WTC11 (cell line): ENCODE measurements around the gene CDK5RAP2. TPM values are rescaled to one million over a fixed set of nuclear protein-coding genes. Genes with fewer than 3 reads are reported as not detected.

Source experiments
- ATAC-seq: fragments of 200-7000 bp; cut with Tn5 transposase; 2 replicates; pipeline ENCODE4 v1.10.0; 2021; ENCODE audit warnings: mild to moderate bottlenecking, moderate library complexity
- CTCF ChIA-PET: fragments of 300-600 bp; sonication (Branson Sonifier 250); formaldehyde crosslinking; loops from one replicate; lab custom pipeline; 2021; ENCODE audit warnings: antibody characterized with exemption; lab: Charles Lee
- POLR2A ChIA-PET: fragments of 350-600 bp; sonication (Branson Sonifier 250); formaldehyde crosslinking; loops from one replicate; lab custom pipeline; 2021; ENCODE audit warnings: antibody characterized with exemption; lab: Charles Lee
- DNase-seq: peaks from one replicate; pipeline ENCODE4 v3.0.0; 2021; ENCODE audit warnings: low spot score
- H3K27ac Mint-ChIP-seq: 2 replicates; pipeline ENCODE4 v1.8.0; 2021; ENCODE audit warnings: mixed read lengths
- H3K27me3 Mint-ChIP-seq: 2 replicates; pipeline ENCODE4 v1.8.0; 2021; ENCODE audit warnings: low read depth, mild to moderate bottlenecking, moderate library complexity, mixed read lengths
- H3K36me3 Mint-ChIP-seq: 2 replicates; pipeline ENCODE4 v1.8.0; 2021; ENCODE audit warnings: mixed read lengths
- H3K4me1 Mint-ChIP-seq: 2 replicates; pipeline ENCODE4 v1.8.0; 2022; ENCODE audit warnings: mixed read lengths
- H3K4me3 Mint-ChIP-seq: 2 replicates; pipeline ENCODE4 v1.8.0; 2021; ENCODE audit warnings: mild to moderate bottlenecking, moderate library complexity, mixed read lengths
- H3K9me3 Mint-ChIP-seq: 2 replicates; pipeline ENCODE4 v1.8.0; 2021; ENCODE audit warnings: mixed read lengths
- EMX1 ChIP-seq: fragments of 250-450 bp; sonication (Bioruptor Pico); IDR thresholded peaks from 2 replicates; pipeline ENCODE4 v1.8.0; 2021; ENCODE audit warnings: mild to moderate bottlenecking
- FOXK1 ChIP-seq: sonication (generic); formaldehyde crosslinking; IDR thresholded peaks from 2 replicates; pipeline ENCODE4 v1.8.0; 2022; ENCODE audit warnings: mild to moderate bottlenecking, moderate library complexity, missing genetic modification reagents
- GTF2I ChIP-seq: fragments of 250-450 bp; sonication (Bioruptor Pico); conservative IDR thresholded peaks from 2 replicates; pipeline ENCODE4 v1.4.0; 2021; ENCODE audit warnings: mild to moderate bottlenecking
- IRF2 ChIP-seq: sonication (generic); formaldehyde crosslinking; IDR thresholded peaks from 2 replicates; pipeline ENCODE4 v1.8.0; 2022; ENCODE audit warnings: low read depth, missing genetic modification reagents, borderline replicate concordance
- JUN ChIP-seq: sonication (generic); formaldehyde crosslinking; IDR thresholded peaks from 2 replicates; pipeline ENCODE4 v1.8.0; 2023; ENCODE audit warnings: mild to moderate bottlenecking, missing genetic modification reagents
- NFE2L1 ChIP-seq: sonication (generic); formaldehyde crosslinking; IDR thresholded peaks from 2 replicates; pipeline ENCODE4 v1.8.1; 2023; ENCODE audit warnings: missing genetic modification reagents
- OVOL2 ChIP-seq: fragments of 250-450 bp; sonication (Bioruptor Pico); IDR thresholded peaks from 2 replicates; pipeline ENCODE4 v1.9.0; 2021; ENCODE audit warnings: mild to moderate bottlenecking, borderline replicate concordance
- ZNF219 ChIP-seq: sonication (generic); formaldehyde crosslinking; IDR thresholded peaks from 2 replicates; pipeline ENCODE4 v1.8.0; 2023; ENCODE audit warnings: missing genetic modification reagents, mild to moderate bottlenecking, borderline replicate concordance
- ZNF232 ChIP-seq: sonication (generic); formaldehyde crosslinking; IDR thresholded peaks from 2 replicates; pipeline ENCODE4 v1.8.0; 2022; ENCODE audit warnings: mild to moderate bottlenecking, missing genetic modification reagents
- ZNF396 ChIP-seq: fragments of 250-450 bp; sonication (Bioruptor Pico); IDR thresholded peaks from 2 replicates; pipeline ENCODE4 v1.8.0; 2021; ENCODE audit warnings: mild to moderate bottlenecking, moderate library complexity, borderline replicate concordance
- total RNA-seq: library from RNA; stranded (reverse); gene quantifications from 3 replicates; pipeline ENCODE4 v1.2.3, GENCODE V29; 2021
- TF ChIP-seq, protein P1 (sequence below): sonication (generic); formaldehyde crosslinking; IDR thresholded peaks from 2 replicates; pipeline ENCODE4 v1.8.0; 2023; ENCODE audit warnings: missing genetic modification reagents
- TF ChIP-seq, protein P2 (sequence below): sonication (generic); formaldehyde crosslinking; IDR thresholded peaks from 2 replicates; pipeline ENCODE4 v1.8.0; 2022; ENCODE audit warnings: mild to moderate bottlenecking, missing genetic modification reagents
- TF ChIP-seq, protein P3 (sequence below): fragments of 250-450 bp; sonication (Bioruptor Pico); IDR thresholded peaks from 2 replicates; pipeline ENCODE4 v1.9.0; 2021; ENCODE audit warnings: mild to moderate bottlenecking
- TF ChIP-seq, protein P4 (sequence below): sonication (generic); formaldehyde crosslinking; IDR thresholded peaks from 2 replicates; pipeline ENCODE4 v1.8.1; 2023; ENCODE audit warnings: mild to moderate bottlenecking, missing genetic modification reagents, moderate library complexity
- TF ChIP-seq, protein P5 (sequence below): fragments of 250-450 bp; sonication (Bioruptor Pico); IDR thresholded peaks from 2 replicates; pipeline ENCODE4 v1.9.0; 2021; ENCODE audit warnings: mild to moderate bottlenecking
- TF ChIP-seq, protein P6 (sequence below): sonication (generic); formaldehyde crosslinking; IDR thresholded peaks from 2 replicates; pipeline ENCODE4 v1.8.0; 2022; ENCODE audit warnings: mild to moderate bottlenecking, missing genetic modification reagents
- TF ChIP-seq, protein P7 (sequence below): sonication (generic); formaldehyde crosslinking; IDR thresholded peaks from 2 replicates; pipeline ENCODE4 v1.8.0; 2022; ENCODE audit warnings: missing genetic modification reagents
- TF ChIP-seq, protein P8 (sequence below): sonication (generic); formaldehyde crosslinking; IDR thresholded peaks from 2 replicates; pipeline ENCODE4 v1.8.0; 2022; ENCODE audit warnings: mild to moderate bottlenecking, missing genetic modification reagents

CDK5RAP2 gene
- total RNA-seq, 1 experiment from 2014 or later: 48.3 TPM

DNA sequence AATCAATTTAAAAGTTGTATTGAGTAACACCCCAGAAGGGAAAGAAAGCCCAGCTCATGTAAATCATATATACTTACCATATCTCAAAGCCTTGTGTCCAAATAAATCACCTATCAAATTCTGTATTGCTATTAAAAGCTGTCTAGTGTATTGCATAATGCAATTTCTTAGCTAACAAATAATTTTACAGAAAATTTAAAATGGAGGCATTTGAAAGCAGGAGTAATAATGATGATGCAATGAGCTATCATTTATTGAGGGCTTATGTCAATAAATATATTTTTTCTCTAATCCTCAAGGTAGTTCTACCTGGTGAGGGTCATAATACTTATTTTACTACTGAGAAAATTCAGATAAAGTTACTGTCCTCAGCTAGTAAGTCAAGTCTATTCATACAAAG lies 42.8 kb upstream of the CDK5RAP2 start (continued):
- TF ChIP-seq, protein P1, sequence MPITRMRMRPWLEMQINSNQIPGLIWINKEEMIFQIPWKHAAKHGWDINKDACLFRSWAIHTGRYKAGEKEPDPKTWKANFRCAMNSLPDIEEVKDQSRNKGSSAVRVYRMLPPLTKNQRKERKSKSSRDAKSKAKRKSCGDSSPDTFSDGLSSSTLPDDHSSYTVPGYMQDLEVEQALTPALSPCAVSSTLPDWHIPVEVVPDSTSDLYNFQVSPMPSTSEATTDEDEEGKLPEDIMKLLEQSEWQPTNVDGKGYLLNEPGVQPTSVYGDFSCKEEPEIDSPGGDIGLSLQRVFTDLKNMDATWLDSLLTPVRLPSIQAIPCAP (CRISPR knock-in tag): no peak
- TF ChIP-seq FOXK1 (CRISPR knock-in tag) (no peak), JUN (CRISPR knock-in tag) (no peak), EMX1 (CRISPR knock-in tag) (no peak), ZNF219 (no peak), NFE2L1 (CRISPR knock-in tag) (no peak), IRF2 (CRISPR knock-in tag) (no peak)
- TF ChIP-seq, protein P2, sequence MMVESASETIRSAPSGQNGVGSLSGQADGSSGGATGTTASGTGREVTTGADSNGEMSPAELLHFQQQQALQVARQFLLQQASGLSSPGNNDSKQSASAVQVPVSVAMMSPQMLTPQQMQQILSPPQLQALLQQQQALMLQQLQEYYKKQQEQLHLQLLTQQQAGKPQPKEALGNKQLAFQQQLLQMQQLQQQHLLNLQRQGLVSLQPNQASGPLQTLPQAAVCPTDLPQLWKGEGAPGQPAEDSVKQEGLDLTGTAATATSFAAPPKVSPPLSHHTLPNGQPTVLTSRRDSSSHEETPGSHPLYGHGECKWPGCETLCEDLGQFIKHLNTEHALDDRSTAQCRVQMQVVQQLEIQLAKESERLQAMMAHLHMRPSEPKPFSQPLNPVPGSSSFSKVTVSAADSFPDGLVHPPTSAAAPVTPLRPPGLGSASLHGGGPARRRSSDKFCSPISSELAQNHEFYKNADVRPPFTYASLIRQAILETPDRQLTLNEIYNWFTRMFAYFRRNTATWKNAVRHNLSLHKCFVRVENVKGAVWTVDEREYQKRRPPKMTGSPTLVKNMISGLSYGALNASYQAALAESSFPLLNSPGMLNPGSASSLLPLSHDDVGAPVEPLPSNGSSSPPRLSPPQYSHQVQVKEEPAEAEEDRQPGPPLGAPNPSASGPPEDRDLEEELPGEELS (CRISPR knock-in tag): no peak
- TF ChIP-seq, protein P3, sequence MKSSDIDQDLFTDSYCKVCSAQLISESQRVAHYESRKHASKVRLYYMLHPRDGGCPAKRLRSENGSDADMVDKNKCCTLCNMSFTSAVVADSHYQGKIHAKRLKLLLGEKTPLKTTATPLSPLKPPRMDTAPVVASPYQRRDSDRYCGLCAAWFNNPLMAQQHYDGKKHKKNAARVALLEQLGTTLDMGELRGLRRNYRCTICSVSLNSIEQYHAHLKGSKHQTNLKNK (CRISPR knock-in tag): no peak
- TF ChIP-seq, all 79 proteins: peak for 0

DNA sequence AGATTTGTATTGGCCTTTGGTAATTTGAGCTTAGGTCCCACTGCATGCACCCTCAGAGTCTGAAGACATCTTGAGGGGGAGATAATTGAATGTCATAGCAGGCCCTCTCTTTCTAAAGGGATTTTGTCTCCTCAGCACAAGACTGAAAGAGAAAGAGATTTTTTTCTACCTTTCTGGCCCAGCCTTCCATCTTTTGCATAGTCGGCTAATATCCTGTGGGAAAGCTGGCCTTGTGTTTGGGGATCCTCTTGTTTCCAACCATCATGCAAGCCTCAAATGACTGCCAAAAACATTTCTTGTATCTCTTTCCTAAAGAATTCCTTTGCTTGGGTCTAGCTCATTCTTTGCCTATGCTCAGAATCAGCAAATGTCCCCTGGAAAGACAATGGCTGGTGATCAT lies 42.0 kb upstream of the CDK5RAP2 start:
- no peak overlapping the region for H3K4me3 Mint-ChIP-seq
- H3K9me3 Mint-ChIP-seq: no peaks in the 10 kb centered on the region
- no peak for DNase-seq
- ATAC-seq: no peak
- H3K27ac Mint-ChIP-seq: no peak overlapping the region
- POLR2A ChIA-PET: no interaction called here
- no peaks in the 10 kb centered on the region for H3K36me3 Mint-ChIP-seq
- CTCF ChIA-PET: interaction anchor here (0.6 kb wide), 1 partner anchor 883 kb away, joined by 3 read pairs; no protein-coding TSS in a partner anchor
- H3K4me1 Mint-ChIP-seq: peaks cover 11% of the 10 kb centered on the region
- H3K27me3 Mint-ChIP-seq: no peaks in the 10 kb centered on the region
- TF ChIP-seq, protein P2 (CRISPR knock-in tag): no peak
- no peak for TF ChIP-seq ZNF232
- TF ChIP-seq, protein P4, sequence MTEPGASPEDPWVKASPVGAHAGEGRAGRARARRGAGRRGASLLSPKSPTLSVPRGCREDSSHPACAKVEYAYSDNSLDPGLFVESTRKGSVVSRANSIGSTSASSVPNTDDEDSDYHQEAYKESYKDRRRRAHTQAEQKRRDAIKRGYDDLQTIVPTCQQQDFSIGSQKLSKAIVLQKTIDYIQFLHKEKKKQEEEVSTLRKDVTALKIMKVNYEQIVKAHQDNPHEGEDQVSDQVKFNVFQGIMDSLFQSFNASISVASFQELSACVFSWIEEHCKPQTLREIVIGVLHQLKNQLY (CRISPR knock-in tag): no peak
- TF ChIP-seq, protein P5, sequence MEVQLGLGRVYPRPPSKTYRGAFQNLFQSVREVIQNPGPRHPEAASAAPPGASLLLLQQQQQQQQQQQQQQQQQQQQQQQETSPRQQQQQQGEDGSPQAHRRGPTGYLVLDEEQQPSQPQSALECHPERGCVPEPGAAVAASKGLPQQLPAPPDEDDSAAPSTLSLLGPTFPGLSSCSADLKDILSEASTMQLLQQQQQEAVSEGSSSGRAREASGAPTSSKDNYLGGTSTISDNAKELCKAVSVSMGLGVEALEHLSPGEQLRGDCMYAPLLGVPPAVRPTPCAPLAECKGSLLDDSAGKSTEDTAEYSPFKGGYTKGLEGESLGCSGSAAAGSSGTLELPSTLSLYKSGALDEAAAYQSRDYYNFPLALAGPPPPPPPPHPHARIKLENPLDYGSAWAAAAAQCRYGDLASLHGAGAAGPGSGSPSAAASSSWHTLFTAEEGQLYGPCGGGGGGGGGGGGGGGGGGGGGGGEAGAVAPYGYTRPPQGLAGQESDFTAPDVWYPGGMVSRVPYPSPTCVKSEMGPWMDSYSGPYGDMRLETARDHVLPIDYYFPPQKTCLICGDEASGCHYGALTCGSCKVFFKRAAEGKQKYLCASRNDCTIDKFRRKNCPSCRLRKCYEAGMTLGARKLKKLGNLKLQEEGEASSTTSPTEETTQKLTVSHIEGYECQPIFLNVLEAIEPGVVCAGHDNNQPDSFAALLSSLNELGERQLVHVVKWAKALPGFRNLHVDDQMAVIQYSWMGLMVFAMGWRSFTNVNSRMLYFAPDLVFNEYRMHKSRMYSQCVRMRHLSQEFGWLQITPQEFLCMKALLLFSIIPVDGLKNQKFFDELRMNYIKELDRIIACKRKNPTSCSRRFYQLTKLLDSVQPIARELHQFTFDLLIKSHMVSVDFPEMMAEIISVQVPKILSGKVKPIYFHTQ: no peak
- no peak for TF ChIP-seq FOXK1 (CRISPR knock-in tag)
- no peak for TF ChIP-seq ZNF396 (CRISPR knock-in tag)
- TF ChIP-seq NFE2L1 (CRISPR knock-in tag): no peak
- TF ChIP-seq, protein P6, sequence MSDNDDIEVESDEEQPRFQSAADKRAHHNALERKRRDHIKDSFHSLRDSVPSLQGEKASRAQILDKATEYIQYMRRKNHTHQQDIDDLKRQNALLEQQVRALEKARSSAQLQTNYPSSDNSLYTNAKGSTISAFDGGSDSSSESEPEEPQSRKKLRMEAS (CRISPR knock-in tag): no peak
- TF ChIP-seq, protein P7, sequence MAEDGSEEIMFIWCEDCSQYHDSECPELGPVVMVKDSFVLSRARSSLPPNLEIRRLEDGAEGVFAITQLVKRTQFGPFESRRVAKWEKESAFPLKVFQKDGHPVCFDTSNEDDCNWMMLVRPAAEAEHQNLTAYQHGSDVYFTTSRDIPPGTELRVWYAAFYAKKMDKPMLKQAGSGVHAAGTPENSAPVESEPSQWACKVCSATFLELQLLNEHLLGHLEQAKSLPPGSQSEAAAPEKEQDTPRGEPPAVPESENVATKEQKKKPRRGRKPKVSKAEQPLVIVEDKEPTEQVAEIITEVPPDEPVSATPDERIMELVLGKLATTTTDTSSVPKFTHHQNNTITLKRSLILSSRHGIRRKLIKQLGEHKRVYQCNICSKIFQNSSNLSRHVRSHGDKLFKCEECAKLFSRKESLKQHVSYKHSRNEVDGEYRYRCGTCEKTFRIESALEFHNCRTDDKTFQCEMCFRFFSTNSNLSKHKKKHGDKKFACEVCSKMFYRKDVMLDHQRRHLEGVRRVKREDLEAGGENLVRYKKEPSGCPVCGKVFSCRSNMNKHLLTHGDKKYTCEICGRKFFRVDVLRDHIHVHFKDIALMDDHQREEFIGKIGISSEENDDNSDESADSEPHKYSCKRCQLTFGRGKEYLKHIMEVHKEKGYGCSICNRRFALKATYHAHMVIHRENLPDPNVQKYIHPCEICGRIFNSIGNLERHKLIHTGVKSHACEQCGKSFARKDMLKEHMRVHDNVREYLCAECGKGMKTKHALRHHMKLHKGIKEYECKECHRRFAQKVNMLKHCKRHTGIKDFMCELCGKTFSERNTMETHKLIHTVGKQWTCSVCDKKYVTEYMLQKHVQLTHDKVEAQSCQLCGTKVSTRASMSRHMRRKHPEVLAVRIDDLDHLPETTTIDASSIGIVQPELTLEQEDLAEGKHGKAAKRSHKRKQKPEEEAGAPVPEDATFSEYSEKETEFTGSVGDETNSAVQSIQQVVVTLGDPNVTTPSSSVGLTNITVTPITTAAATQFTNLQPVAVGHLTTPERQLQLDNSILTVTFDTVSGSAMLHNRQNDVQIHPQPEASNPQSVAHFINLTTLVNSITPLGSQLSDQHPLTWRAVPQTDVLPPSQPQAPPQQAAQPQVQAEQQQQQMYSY (CRISPR knock-in tag): no peak
- TF ChIP-seq, protein P1 (CRISPR knock-in tag): no peak
- no peak for TF ChIP-seq OVOL2 (CRISPR knock-in tag)
- TF ChIP-seq, protein P8, sequence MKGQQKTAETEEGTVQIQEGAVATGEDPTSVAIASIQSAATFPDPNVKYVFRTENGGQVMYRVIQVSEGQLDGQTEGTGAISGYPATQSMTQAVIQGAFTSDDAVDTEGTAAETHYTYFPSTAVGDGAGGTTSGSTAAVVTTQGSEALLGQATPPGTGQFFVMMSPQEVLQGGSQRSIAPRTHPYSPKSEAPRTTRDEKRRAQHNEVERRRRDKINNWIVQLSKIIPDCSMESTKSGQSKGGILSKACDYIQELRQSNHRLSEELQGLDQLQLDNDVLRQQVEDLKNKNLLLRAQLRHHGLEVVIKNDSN (CRISPR knock-in tag): no peak
- no peak for TF ChIP-seq GTF2I (CRISPR knock-in tag)
